Measurements from ENCODE around the gene EFCAB10. TPM values are rescaled to one million over a fixed set of nuclear protein-coding genes. Genes with fewer than 3 reads are reported as not detected.

Gene EFCAB10
- total and polyA plus RNA-seq, 2 of the 13 experiments (the other 11 are each of a cell fraction or from before 2014, with no cell fraction given), result 0.40 TPM; not detected in 1

- TF ChIP-seq SRY (CRISPR knock-in tag; IDR thresholded peaks at IDR 0.05), result no peak
- no peak for TF ChIP-seq ZSCAN22 (CRISPR knock-in tag; IDR thresholded peaks at IDR 0.05)
- TF ChIP-seq ZNF674 (CRISPR knock-in tag; IDR thresholded peaks at IDR 0.05; ENCODE audit: low read depth), result no peak
- no peak for TF ChIP-seq CREB3 (CRISPR knock-in tag; IDR thresholded peaks at IDR 0.05)
- TF ChIP-seq ZGPAT (CRISPR knock-in tag; IDR thresholded peaks at IDR 0.05), result no peak
- no peak for TF ChIP-seq ZMAT3 (CRISPR knock-in tag; conservative IDR thresholded peaks at IDR 0.05)
- no peak for TF ChIP-seq PRMT3 (CRISPR knock-in tag; IDR thresholded peaks at IDR 0.05; ENCODE audit: borderline replicate concordance, low read depth)
- TF ChIP-seq ZNF530 (CRISPR knock-in tag; IDR thresholded peaks at IDR 0.05; ENCODE audit: low read depth), result no peak
- TF ChIP-seq HNRNPUL1 (IDR thresholded peaks at IDR 0.05; ENCODE audit: low read depth, low read length), result no peak
- TF ChIP-seq ZBTB43 (CRISPR knock-in tag; conservative IDR thresholded peaks at IDR 0.05), result no peak
- TF ChIP-seq IRF2 (CRISPR knock-in tag; IDR thresholded peaks at IDR 0.05), result no peak
- no peak for TF ChIP-seq ZNF660 (CRISPR knock-in tag; IDR thresholded peaks at IDR 0.05; ENCODE audit: borderline replicate concordance, low read depth)
- TF ChIP-seq, protein P1, sequence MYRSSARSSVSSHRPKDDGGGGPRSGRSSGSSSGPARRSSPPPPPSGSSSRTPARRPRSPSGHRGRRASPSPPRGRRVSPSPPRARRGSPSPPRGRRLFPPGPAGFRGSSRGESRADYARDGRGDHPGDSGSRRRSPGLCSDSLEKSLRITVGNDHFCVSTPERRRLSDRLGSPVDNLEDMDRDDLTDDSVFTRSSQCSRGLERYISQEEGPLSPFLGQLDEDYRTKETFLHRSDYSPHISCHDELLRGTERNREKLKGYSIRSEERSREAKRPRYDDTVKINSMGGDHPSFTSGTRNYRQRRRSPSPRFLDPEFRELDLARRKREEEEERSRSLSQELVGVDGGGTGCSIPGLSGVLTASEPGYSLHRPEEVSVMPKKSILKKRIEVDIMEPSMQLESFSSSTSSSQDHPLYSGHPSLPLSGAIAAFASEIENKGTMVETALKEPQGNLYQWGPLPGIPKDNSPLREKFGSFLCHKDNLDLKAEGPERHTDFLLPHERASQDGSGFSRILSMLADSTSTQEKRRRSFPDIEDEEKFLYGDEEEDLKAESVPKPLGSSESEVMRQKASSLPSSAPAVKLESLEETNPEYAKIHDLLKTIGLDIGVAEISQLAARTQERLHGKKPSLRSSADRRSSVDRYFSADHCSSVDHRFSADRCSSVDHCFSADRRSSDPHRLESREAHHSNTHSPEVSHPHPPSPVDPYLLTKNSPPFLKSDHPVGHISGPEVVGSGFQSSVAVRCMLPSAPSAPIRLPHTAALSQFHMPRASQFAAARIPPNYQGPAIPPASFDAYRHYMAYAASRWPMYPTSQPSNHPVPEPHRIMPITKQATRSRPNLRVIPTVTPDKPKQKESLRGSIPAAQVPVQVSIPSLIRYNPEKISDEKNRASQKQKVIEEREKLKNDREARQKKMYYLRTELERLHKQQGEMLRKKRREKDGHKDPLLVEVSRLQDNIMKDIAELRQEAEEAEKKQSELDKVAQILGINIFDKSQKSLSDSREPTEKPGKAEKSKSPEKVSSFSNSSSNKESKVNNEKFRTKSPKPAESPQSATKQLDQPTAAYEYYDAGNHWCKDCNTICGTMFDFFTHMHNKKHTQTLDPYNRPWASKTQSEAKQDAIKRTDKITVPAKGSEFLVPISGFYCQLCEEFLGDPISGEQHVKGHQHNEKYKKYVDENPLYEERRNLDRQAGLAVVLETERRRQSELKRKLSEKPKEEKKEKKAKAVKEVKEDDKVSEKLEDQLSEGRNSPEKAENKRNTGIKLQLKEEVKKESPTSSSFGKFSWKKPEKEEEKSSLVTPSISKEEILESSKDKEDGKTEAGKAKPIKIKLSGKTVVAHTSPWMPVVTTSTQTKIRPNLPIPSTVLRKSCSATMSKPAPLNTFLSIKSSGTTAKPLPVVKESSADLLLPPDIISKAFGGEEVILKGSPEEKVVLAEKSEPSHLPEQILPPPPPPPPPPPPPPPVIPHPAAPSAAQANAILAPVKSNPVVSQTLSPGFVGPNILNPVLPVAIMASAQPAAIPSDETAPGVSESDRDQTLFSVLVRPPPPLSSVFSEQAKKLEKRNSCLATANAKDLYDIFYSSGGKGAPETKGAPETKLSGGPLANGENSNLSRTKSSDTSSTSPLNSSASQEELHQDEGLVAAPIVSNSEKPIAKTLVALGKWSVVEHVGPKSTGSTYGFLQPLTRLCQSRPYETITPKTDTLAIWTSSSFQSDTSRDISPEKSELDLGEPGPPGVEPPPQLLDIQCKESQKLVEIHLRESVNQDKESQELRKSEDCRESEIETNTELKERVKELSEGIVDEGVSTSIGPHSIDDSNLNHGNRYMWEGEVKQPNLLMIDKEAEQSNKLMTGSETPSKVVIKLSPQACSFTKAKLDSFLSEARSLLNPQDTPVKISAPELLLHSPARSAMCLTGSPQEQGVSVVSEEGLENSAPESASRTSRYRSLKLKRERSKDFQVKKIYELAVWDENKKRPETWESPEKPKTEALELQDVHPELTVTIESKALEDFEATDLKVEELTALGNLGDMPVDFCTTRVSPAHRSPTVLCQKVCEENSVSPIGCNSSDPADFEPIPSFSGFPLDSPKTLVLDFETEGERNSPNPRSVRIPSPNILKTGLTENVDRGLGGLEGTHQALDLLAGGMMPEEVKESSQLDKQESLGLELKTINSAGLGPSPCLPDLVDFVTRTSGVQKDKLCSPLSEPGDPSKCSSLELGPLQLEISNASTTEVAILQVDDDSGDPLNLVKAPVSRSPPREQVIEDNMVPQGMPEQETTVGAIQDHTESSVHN (CRISPR knock-in tag; IDR thresholded peaks at IDR 0.05), result no peak
Measured at GRCh38 chr7:105600720-105601550, 19.6 kb upstream of the EFCAB10 start (continued).
